Kidney epithelial cell (primary cell): ENCODE data around the gene BMPR1A. TPM values are rescaled to one million over a fixed set of nuclear protein-coding genes. Genes with fewer than 3 reads are reported as not detected.

Experiments
- DNase-seq: peaks from one replicate; pipeline ENCODE4 v3.0.0-alpha.2; 2010; ENCODE audit warnings: low read depth
- H3K27me3 ChIP-seq: 2 replicates; pipeline ENCODE4 v1.6.0; 2011; ENCODE audit warnings: low read length; ENCODE audit not compliant: control insufficient read depth, insufficient read depth
- H3K36me3 ChIP-seq: 2 replicates; pipeline ENCODE4 v1.5.1; 2011; ENCODE audit warnings: low read length; ENCODE audit not compliant: control insufficient read depth, insufficient read depth
- H3K4me3 ChIP-seq: 2 replicates; pipeline ENCODE4 v1.5.1; 2011; ENCODE audit warnings: low read depth, mild to moderate bottlenecking, control low read depth, low read length
- CTCF ChIP-seq: IDR thresholded peaks from 2 replicates; pipeline ENCODE4 v1.5.1; 2011; ENCODE audit warnings: mild to moderate bottlenecking, moderate library complexity, low read length, control low read depth, inconsistent platforms; ENCODE audit not compliant: insufficient read depth, poor library complexity, severe bottlenecking
- total RNA-seq: library from RNA; depleted of rRNA; stranded (reverse); fragments of >200 nt; gene quantifications from 2 replicates; pipeline ENCODE4 v1.2.3, GENCODE V29; 2015

The BMPR1A gene
- total RNA-seq, 1 donor from 2014 or later, result 38.1 TPM

GRCh38 chr10:86815035-86815617 lies 58.7 kb downstream of the BMPR1A start:
- TF ChIP-seq CTCF, result no peak
- no peak for DNase-seq

GRCh38 chr10:86815640-86816039 lies 59.2 kb downstream of the BMPR1A start:
- H3K27me3 ChIP-seq, result no peaks in the 10 kb centered on the region
- H3K36me3 ChIP-seq, result no peaks in the 10 kb centered on the region
- H3K4me3 ChIP-seq, result no peak overlapping the region
- TF ChIP-seq CTCF, result no peak
- no peak for DNase-seq

More at GRCh38 chr10:86815035-86815617, 58.7 kb downstream of the BMPR1A start:
- Histone ChIP-seq H3K36me3 (no peaks in the 10 kb centered on the region), H3K4me3 (no peak overlapping the region), H3K27me3 (no peaks in the 10 kb centered on the region)

- H3K4me3 ChIP-seq, result no peak overlapping the region
- H3K36me3 ChIP-seq, result no peaks in the 10 kb centered on the region
- DNase-seq, result no peak
- no peak for TF ChIP-seq CTCF
- no peaks in the 10 kb centered on the region for H3K27me3 ChIP-seq
Measured at GRCh38 chr10:86817246-86817645, 60.8 kb downstream of the BMPR1A start.

GRCh38 chr10:86819567-86819966 lies 63.1 kb downstream of the BMPR1A start:
- Histone ChIP-seq H3K36me3 (no peaks in the 10 kb centered on the region), H3K27me3 (no peaks in the 10 kb centered on the region), H3K4me3 (no peak overlapping the region)
- no peak for DNase-seq
- TF ChIP-seq CTCF, result no peak

GRCh38 chr10:86820509-86820908 lies 64.1 kb downstream of the BMPR1A start:
- H3K36me3 ChIP-seq, result no peaks in the 10 kb centered on the region
- no peak overlapping the region for H3K4me3 ChIP-seq
- H3K27me3 ChIP-seq, result no peaks in the 10 kb centered on the region
- TF ChIP-seq CTCF, result no peak
- no peak for DNase-seq

DNA sequence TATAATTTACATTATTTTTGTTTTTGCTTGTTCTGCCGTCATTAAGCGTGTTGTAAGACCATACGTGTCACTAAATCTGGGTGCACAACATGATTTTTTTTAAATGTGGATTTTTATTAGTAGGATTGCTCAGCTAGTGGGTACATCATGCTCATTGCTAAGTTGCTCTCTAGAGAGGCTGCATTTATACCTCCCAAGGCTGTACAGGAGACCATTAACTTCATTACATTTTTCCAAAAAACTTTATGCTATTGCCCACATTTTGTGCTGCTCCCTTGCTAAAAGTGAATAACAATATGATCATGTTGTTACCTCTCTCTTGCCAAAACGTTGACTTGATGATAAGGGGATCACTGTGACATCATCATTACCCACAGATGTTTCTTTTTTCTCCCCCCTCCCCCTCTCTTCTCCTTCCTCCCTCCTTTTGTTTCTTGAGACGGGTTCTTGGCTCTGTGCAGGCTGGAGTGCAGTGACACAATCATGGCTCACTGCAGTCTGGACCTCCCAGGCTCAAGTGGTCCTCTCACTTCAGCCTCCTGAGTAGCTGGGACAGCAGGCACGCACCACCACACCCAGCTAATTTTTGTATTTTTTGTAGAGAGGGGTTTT lies 65.1 kb downstream of the BMPR1A start:
- TF ChIP-seq CTCF, result no peak
- DNase-seq, result no peak

More for the DNA sequence above, 65.1 kb downstream of the BMPR1A start:
- no peaks in the 10 kb centered on the region for H3K36me3 ChIP-seq
- H3K4me3 ChIP-seq, result no peak overlapping the region
- no peaks in the 10 kb centered on the region for H3K27me3 ChIP-seq
